Caki2 (cell line): ENCODE measurements around the gene RNF187. TPM values are rescaled to one million over a fixed set of nuclear protein-coding genes. Genes with fewer than 3 reads are reported as not detected.

ENCODE experiments used
- DNase-seq: peaks from one replicate; pipeline ENCODE4 v3.0.0-alpha.2; 2015; ENCODE audit warnings: low read depth
- in situ Hi-C: cut with HindIII; loops from 2 replicates; pipeline ENCODE4 v1.10.0; 2016; ENCODE audit warnings: low sequenced_read_pairs, low pct_unique_long_range_greater_than_20kb, mixed read lengths
- total RNA-seq: library from RNA; depleted of rRNA; stranded (reverse); fragments of >200 nt; shearing (Covaris generic); gene quantifications from 2 replicates; pipeline ENCODE4 v1.2.3, GENCODE V29; 2014; ENCODE audit warnings: low replicate concordance

Gene RNF187
- total RNA-seq, 1 experiment from 2014 or later: 174 TPM

DNA sequence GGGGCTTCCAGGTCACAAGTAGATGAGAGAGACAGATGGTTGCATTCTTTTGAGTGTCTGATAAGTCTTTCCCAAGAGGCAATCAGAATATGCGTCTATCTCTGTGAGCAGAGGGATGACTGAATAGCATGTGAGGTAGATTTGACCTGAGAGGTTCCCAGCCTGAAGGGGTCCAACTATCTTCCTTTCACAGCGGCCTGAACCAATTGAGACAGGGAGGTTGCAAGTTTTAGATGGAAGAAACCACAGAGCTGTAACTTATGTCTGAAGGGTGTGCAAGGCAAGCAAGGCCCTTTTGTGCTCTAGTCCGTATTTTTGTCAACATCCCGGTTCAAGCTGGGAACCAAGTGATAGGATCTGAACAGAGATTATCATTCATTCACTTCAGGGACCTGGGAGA lies 9.9 kb upstream of the RNF187 start:
- DNase-seq: no peak
- in situ Hi-C loops: no loop called here

DNA sequence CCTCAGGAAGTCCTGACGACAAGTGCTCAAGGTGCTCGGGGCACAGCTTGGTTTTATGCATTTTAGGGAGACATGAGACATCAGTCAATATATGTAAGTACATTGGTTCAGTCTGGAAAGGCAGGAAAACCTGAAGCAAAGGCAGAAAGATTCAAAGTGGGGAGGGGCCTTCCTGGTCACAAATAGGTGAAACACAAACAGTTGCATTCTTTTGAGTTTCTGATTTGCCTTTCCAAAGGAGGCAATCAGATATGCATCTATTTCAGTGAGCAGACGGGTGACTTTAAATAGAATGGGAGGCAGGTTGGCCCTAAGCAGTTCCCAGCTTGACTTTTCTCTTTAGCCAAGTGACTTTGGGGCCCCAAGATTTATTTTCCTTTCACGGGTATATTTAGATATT lies 8.9 kb upstream of the RNF187 start:
- in situ Hi-C loops: no loop called here
- DNase-seq: no peak

DNA sequence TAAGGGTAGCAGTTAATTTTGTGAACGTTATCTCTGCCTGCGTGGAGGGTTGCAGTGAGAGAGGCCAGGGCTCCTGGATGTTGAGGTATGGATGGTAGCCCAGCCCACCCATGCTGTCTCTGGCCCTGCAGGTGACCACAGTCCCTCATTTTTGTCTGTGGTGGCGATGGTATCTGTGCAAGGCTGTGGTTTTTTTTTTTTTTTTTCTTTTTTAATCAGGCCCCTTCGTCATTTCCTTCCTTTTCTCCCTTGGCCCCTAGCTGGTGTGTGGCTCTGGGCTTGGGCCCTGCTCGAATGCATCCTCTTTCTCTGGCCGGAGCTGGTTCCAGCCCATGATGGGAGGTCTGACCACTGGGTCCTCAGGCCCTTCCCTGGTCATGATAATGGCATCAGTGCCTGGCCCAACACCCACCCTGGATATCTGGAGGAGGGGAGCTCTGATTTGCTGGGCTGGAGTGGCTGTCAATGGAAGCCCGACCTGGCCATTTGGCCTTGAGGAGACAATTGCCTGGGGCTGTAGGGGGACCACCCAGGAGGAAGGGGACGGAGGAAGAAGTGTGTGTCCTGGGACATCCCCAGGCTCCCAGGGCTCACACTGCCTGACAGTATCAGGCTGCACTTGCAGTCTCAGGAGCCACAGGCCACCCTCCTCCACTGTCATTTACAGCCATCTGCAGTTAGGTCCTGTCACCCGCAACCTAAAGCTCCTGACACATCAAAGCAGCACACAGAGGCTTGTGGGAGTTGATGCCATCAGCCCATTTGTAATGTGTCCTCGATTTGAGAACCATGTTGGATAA lies 8.1 kb upstream of the RNF187 start:
- in situ Hi-C loops: no loop called here

DNA sequence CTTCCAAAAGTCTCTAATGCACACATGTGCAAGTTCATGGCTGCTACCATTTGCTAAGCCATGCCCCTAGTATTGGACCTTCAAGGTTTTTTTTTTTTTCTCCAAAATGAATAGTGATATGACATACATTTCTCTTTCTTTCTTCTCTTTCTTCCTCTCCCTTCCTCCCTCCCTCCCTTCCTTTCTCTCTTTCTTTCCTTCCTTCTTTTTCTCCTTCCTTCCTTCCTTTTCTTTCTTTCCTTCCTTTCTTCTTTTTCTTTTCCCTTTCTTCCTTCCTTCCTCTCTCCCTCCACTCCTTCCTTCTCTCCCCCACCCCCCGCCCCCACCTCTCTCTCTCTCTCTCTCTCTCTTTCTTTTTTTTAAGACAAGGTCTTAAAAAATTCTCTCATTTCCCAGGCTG lies 3.4 kb upstream of the RNF187 start:
- DNase-seq: no peak
- in situ Hi-C loops: no loop called here

More for the DNA sequence above, 8.1 kb upstream of the RNF187 start:
- no peak for DNase-seq

DNA sequence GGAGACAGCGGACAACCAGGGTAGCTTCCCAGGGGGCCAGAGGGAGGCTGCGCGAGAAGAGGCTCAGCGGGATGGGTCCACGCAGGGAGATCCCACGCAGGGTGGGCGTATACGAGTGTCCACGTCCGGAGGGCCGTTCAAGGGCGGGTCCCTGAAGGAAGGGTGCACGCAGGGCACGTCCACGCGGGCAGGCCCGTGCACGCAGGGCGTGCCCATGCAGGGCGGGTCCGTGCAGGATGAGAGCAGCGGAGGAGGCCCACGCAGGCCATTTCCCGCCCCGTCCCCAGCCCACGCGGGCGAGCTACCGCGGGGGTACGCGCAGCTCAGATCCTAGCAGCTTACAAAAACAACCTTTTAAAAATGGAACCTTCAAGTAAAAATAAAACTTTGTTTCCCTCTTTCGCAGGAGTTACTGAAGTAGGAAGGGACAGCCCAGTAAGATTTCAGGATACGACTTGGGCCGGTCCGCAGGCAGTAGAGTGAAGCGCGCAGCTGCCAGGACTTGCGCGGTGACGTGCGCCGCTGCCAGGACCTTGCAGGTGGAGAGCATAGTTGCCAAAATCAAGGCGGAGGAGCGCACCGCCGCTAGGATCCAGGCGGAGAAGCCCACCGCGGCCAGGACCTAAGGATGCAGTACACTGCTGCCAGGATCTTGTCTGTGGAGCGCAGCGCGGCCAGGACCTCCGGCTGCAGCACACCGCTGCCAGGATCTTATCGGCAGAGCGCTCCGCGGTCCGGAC lies 416 bp upstream of the RNF187 start:
- DNase-seq: peak; percentile 93
- in situ Hi-C loops: no loop called here

DNA sequence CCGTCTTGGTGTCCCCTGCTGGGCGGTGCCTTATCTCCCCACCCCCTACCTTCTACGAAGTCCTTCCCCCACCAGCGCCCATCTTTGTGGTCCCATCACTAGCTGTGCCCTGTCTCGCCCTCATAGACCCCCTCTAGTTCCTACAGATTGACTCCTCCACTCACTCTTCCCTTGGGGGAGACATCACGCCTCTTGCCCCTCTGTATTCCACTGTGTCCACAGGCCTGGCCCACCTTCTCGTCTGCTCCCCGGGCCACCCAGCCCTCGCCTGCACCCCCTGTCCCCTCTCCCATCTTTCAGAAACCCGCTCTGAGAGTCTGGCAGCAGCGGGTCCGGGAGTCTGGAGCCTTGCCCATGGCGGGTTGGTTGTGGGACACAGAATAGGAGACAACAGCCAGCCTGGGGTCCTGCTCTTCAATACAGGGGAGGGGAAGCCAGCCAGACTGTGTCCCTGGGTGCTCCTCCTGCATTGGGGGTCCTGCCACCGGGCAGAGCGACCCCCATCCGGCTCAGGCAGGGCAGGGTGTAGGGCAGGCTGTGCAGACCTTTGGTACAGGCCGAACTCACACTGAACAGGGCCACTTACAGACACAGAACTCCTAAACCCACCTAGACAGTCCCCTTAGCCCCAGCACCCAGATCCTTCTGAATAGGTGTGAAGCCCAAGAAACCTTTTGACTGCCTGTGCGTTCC lies 1.1 kb downstream of the RNF187 start:
- DNase-seq: no peak
- in situ Hi-C loops: no loop called here

DNA sequence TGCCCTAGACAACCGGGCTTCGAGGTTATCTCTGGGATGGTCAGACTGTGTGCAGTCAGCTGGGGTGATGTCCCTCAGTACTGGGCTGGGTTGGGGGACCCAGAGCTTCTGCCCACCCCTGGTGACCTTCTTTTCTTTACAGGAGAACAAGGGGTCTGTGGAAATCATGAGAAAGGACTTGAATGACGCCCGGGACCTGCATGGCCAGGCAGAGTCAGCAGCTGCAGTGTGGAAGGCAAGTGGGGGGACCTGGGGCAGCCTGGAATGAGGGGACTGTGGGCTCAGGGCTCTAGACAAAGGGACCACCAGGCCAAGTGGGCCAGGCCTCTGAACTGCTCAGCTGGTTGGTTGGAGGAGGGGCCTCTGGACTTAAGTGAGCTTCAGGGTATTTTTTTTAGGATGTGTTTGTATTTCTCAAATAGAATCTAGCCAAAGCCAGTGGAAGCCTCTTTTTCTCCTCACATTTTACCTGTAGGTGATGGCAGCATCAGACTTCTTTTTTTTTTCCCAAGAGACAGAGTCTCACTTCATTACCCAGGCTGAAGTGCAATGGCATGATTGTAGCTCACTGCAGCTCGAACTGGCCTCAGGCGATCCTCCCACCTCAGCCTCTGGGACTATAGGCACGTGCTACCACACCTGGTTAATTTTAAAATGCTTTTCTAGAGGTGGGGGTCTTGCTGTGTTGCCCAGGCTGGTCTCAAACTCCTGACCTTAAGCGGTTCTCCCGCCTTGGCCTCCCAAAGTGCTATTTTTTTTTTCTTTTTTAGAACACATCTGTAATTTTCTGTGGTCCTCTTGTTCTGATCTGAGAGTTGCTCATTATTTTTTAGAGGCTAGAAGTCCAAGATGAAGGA lies 1.9 kb downstream of the RNF187 start:
- no peak for DNase-seq
- in situ Hi-C loops: no loop called here

DNA sequence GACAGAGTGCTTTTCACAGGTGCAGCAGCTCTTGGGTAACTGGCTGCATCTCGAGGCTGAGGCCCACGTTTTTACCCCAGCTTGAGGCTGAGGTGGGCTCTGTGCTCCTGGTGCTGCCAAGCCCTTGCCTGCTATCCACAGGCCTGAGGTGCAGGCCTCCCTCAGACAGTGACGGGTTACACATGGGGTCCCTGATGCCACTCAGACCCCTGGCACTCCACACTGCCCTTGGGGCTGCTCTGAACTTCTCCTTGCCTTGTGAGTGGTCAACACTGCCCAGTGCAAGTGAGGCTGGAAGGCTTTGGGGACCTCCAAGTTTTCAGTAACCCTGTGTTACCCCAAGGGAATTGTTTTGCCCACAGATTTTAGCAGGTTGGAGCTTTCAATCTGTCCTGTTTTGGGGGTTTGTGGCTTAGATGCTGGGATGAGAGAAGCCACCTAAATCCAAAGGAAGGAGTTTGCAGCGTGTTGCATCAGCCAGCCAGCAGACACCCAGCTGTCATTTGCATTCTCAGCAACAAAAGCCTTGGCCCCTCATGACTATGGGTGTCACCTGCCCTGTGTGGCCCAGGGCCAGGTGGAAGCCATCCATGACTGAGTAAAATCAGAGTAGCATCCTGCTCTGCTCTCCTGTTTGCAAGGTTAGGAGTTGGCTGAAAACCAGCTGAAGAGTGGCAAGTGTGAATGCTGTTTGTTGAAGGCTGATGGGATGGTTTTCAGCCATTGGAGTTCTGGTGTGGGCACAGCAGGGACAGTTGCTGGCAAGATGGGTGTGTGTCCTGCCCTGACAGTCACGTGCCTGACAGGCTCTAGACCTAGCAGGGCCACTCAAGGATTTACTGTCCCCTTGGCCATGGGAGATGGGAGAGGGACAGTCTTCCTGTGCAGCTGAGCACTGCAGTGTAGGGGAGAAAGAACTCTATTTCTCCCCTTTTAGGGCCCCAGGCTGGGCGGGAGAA lies 3.2 kb downstream of the RNF187 start:
- peak; percentile 77 for DNase-seq
- in situ Hi-C loops: no loop called here

DNA sequence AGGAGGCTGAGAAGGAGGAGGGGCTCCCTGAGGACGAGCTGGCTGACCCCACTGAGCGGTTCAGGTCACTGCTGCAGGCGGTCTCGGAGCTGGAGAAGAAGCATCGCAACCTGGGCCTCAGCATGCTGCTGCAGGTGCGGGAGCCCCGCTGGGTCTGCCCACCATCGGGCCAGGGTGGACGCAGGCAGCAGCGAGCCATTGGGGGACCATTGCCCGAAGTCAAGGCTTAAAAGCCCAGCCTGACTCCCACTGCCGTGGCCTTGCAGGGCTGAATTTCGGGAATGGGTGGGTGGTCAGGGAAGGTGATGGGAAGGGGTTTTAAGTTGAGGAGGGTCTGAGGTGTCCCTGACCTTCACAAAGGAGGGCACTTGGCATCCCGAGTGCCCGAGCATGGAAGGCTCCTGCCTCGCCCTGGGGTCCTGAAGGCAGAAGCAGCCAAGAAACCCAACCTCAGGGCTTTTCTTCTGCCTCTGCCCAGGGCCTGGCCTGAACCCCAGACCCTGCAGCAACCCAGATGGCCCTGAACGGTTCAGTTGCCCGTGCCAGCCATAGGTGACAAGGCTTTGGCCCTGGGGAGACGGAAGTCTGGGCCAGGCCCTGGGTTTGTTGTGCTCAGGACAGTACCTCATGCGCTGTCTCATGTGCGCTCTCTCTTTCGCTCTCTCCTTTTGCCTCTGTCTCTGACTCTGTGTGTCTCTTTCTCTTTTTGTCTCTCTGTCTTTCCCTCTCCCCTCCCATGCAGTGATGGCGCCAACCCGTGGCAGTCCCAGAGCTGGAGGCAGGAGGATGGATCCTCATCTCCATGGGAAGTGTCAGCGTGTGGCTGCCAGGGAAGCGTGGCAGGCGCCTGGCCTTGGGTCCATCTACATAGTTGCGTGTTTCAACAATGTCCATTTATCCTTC lies 6.2 kb downstream of the RNF187 start:
- in situ Hi-C loops: no loop called here
- no peak for DNase-seq

DNA sequence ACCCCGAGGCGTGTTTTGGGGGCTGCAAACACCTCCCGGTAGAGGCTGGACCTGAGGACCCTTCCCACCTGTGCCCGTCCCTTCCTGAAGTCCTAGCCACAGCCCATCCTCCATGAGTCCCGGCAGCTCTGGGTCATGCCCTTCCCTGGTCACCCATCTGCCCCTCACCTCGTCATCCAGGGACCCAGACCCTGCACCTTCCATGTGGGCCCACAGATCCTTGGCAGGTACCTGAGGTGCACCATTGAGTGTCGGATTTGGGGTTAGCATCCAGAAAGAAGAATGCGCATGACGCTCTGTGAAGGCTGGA lies 6.8 kb downstream of the RNF187 start:
- in situ Hi-C loops: no loop called here
- no peak for DNase-seq

DNA sequence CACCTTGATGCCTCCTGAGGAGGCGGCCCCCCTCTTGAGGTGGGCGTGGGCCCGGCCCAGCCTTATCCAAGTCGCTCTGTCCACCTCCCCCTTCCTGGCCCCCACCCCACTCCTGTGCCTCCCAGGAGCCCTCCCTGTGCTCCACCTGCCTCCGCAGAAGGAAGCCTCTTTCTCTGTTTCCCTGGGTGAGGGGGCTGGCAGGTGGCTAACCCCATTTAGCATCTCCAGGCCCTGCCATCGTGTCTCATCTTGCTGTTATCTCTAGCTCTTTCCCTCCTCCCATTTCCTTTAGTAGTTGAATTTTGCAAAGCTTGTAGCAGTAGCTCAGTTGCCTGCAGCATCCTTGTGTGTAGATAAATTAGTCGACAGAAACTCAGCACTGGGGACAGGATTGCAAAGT lies 7.2 kb downstream of the RNF187 start:
- in situ Hi-C loops: no loop called here
- DNase-seq: no peak

DNA sequence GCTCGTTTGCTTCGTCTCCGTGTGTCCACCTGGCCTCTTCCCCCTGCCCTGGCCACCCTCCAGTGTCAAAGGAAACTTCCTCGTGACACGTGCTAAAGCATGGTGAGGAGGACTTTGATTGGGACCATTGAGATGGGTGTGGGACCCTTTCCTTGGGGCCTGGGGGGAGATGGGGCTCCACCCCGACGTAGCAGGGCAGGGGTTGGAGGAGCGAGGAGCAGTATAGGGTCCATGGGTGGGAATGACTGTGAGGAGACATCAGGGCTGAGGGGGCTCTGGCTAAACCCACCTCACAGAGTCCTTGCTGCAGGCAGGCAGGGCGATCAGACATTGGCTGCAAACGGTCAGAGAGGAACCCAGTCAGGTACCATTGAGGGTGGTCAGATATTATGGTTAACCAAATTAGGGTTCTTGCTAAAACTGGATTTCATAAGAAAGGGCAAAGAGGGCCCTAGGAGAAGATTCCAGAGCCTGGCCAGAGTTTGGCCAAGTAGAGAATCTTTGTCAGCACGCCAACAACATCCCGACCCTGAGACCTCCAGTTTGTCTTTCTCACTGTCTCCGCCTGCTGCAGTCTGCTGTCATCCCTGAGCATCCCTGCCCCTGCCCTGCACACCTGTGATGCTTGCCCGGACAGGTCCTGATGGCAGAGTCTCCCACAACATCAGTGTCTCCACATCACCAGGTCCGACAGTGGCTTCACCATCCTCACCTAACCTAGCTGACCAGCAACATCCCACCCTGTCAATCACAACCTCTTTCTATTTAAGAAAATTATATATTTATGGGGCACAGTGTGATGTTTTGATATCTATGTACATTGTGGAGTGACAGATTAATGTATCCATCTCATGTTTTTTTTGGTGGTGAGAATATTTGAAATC lies 8.0 kb downstream of the RNF187 start:
- no peak for DNase-seq
- in situ Hi-C loops: no loop called here

DNA sequence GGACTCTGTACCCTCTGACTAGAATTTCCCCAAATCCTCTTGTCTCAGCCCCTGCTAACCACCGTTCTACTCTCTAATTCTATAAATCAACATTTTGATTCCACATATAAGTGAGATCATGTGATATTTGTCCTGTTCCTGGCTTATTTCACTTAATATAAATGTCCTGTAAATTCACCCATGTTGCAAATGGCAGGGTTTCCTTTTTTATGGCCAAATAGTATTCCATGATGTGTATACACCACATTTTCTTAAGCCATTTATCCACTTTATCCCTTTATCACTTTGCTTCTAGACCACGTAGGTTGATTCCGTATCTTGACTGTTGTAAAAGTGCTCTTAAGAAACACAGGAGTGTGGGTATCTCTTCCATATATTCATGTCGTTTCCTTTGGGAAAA lies 8.9 kb downstream of the RNF187 start:
- in situ Hi-C loops: no loop called here
- DNase-seq: no peak

DNA sequence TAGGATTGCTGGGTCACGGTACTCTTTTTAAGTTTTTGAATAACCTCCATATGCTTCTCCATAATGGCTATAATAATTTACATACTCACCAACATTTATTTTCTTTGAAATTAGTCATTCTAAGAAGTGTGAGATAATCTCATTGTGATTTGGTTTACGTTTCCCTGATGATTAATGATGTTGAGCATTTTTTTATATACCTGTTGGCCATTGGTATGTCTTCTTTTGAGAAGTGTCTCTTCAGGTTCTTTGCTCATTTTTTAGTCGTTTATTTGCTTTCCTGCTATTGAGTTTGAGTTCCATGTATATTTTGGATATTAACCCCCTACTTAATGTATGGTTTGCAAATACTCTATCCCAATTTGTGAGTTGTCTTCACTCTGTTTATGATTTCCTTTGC lies 9.3 kb downstream of the RNF187 start:
- in situ Hi-C loops: no loop called here
- no peak for DNase-seq

DNA sequence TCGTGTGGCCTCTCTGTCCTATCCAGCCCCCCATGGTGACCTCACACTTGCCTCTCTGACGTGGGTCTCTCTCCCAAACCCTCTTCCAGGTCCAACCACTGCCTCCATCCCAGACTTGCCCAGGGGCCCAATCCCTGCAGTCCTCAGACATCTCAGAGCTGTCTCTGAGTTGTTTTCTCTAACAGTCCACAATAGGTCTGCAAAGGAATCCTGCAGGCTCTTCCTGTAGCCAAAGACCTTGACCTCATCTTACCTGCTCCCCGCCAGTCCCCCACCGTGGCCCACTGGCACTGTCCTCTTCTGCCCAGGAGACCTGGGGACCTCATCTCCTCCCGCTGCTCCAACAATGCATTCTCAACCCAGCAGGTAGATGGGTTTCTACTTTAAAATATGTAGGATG lies 10.0 kb downstream of the RNF187 start:
- in situ Hi-C loops: no loop called here
- no peak for DNase-seq

DNA sequence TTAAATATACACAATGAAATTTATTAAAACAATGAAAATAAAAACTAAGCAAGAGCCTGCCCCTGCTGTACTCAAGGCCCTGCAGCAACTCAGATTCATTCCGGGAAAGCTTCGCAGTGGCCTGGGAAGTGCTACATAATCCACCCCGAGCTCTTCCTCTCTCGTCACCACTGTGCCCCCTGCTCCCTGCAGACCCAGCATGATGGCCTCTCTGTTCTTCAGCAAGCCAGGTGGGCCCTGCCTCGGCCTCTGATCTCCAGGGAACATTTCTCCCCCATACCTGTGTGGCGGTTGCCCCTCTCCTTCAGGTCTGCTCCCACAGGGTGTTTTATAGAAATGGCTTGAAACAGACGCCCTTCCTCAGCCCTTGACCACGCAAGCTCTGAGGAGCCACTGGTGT lies 10.6 kb downstream of the RNF187 start:
- in situ Hi-C loops: no loop called here
- DNase-seq: no peak
